ENCODE measurements around the gene NEDD4L.

The NEDD4L gene

DNA sequence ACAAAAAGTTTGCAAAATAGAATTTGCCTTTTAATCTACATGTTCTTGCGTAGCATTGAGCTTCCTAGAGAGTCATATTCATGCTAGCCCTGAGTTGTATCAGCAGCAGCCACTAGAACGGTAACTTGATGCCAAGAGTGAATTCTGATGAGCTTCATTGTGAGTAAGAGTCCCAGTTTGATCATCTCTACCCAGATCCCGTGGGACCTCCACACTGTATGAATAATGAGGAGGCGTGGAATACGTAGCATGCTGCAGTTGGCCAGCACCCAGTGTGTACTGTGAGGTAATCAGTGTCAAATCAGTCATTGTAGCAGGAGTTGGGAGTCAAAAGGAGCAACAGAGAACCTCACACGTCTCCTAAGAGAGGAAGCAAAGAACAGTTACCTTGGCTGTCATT, 197.9 kb downstream of the NEDD4L start (continued):
- TF ChIP-seq GLIS1 (tag by site-specific recombination; IDR thresholded peaks at IDR 0.05) (peak; percentile 37; the same call in 1 of the 2 replicates), ZBTB21 (tag by site-specific recombination; IDR thresholded peaks at IDR 0.05) (peak; percentile 81), ZNF768 (tag by site-specific recombination; IDR thresholded peaks at IDR 0.05) (no peak), ZNF571 (tag by site-specific recombination; IDR thresholded peaks at IDR 0.05) (no peak), GLI4 (tag by site-specific recombination; IDR thresholded peaks at IDR 0.05) (no peak), ZNF248 (tag by site-specific recombination; IDR thresholded peaks at IDR 0.05) (no peak), ZNF221 (tag by site-specific recombination; IDR thresholded peaks at IDR 0.05; ENCODE audit: borderline replicate concordance) (no peak), ZNF48 (tag by site-specific recombination; IDR thresholded peaks at IDR 0.05) (no peak), ZNF155 (tag by site-specific recombination; IDR thresholded peaks at IDR 0.05) (no peak), ZNF157 (tag by site-specific recombination; IDR thresholded peaks at IDR 0.05) (no peak), ZNF549 (tag by site-specific recombination; IDR thresholded peaks at IDR 0.05) (no peak), ZNF174 (tag by site-specific recombination; IDR thresholded peaks at IDR 0.05) (no peak), ZNF16 (tag by site-specific recombination; IDR thresholded peaks at IDR 0.05; ENCODE audit: low read depth) (no peak), KLF7 (tag by site-specific recombination; IDR thresholded peaks at IDR 0.05; ENCODE audit: borderline replicate concordance) (no peak), ZNF10 (tag by site-specific recombination; IDR thresholded peaks at IDR 0.05) (peak; percentile 84), HOXC10 (CRISPR knock-in tag; IDR thresholded peaks at IDR 0.05) (no peak), ZBTB48 (tag by site-specific recombination; IDR thresholded peaks at IDR 0.05) (no peak)

DNA sequence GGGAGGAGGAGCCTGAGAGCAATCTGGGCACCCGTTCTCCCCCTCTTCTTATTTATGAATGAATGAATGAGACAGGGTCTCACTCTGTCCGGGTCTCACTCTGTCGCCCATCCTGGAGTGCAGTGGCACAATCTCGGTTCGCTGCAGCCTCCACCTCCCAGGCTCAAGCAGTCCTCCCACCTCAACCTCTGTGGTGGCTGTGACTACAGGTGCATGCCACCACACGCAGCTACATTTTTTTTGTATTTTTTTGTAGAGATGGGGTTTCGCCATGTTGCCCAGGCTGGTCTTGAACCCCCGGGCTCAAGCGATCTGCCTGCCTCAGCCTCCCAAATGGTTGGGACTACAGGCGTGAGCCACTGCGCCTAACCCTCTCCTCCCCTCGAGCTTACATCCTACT, 198.4 kb downstream of the NEDD4L start:
- Histone ChIP-seq H3K36me3 (ENCODE audit: control insufficient read depth in 2 of 2, insufficient read depth in 1 of 2, low read length in 2 of 2) (peaks cover 0 to 4% of the 10 kb centered on the region in 2 experiments; a peak in 1 of 3 replicates), H3K4me3 (ENCODE audit: low read depth, low read length) (no peak overlapping the region), H3K4me1 (ENCODE audit: control insufficient read depth, insufficient read depth, low read length) (peaks cover 25% of the 10 kb centered on the region), H3K27ac (ENCODE audit: extremely low read depth, low read depth, low read length) (no peak overlapping the region), H3K9me3 (ENCODE audit: control insufficient read depth, insufficient read depth, low read depth, low read length) (no peaks in the 10 kb centered on the region)
- ChIA-PET CTCF (interaction anchor here (0.6 to 2.3 kb wide), 5 partner anchors 28 to 279 kb away, joined by 3 to 6 read pairs (median 4); no protein-coding TSS in a partner anchor), POLR2A (interaction anchor here (0.6 to 3.7 kb wide), 4 partner anchors 18 to 635 kb away, joined by 3 to 21 read pairs (median 3); no protein-coding TSS in a partner anchor)
- TF ChIP-seq ZNF654 (tag by site-specific recombination; IDR thresholded peaks at IDR 0.05; ENCODE audit: low read depth): no peak
- no peak for TF ChIP-seq ZNF16 (tag by site-specific recombination; IDR thresholded peaks at IDR 0.05; ENCODE audit: low read depth)
- TF ChIP-seq ZNF677 (tag by site-specific recombination; IDR thresholded peaks at IDR 0.05): no peak
- TF ChIP-seq ZNF707 (tag by site-specific recombination; IDR thresholded peaks at IDR 0.05): no peak
- TF ChIP-seq, protein P1, sequence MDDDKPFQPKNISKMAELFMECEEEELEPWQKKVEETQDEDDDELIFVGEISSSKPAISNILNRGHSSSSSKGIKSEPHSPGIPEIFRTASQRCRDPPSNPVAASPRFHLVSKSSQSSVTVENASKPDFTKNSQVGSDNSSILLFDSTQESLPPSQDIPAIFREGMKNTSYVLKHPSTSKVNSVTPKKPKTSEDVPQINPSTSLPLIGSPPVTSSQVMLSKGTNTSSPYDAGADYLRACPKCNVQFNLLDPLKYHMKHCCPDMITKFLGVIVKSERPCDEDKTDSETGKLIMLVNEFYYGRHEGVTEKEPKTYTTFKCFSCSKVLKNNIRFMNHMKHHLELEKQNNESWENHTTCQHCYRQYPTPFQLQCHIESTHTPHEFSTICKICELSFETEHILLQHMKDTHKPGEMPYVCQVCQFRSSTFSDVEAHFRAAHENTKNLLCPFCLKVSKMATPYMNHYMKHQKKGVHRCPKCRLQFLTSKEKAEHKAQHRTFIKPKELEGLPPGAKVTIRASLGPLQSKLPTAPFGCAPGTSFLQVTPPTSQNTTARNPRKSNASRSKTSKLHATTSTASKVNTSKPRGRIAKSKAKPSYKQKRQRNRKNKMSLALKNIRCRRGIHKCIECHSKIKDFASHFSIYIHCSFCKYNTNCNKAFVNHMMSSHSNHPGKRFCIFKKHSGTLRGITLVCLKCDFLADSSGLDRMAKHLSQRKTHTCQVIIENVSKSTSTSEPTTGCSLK (tag by site-specific recombination; IDR thresholded peaks at IDR 0.05): no peak
- TF ChIP-seq, protein P2, sequence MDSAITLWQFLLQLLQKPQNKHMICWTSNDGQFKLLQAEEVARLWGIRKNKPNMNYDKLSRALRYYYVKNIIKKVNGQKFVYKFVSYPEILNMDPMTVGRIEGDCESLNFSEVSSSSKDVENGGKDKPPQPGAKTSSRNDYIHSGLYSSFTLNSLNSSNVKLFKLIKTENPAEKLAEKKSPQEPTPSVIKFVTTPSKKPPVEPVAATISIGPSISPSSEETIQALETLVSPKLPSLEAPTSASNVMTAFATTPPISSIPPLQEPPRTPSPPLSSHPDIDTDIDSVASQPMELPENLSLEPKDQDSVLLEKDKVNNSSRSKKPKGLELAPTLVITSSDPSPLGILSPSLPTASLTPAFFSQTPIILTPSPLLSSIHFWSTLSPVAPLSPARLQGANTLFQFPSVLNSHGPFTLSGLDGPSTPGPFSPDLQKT (IDR thresholded peaks at IDR 0.05; ENCODE audit: borderline replicate concordance, low read depth, low read length): no peak
- TF ChIP-seq, protein P3, sequence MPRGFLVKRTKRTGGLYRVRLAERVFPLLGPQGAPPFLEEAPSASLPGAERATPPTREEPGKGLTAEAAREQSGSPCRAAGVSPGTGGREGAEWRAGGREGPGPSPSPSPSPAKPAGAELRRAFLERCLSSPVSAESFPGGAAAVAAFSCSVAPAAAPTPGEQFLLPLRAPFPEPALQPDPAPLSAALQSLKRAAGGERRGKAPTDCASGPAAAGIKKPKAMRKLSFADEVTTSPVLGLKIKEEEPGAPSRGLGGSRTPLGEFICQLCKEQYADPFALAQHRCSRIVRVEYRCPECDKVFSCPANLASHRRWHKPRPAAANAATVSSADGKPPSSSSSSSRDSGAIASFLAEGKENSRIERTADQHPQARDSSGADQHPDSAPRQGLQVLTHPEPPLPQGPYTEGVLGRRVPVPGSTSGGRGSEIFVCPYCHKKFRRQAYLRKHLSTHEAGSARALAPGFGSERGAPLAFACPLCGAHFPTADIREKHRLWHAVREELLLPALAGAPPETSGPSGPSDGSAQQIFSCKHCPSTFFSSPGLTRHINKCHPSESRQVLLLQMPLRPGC (tag by site-specific recombination; IDR thresholded peaks at IDR 0.05): no peak
- no peak for TF ChIP-seq ZNF544 (tag by site-specific recombination; IDR thresholded peaks at IDR 0.05)
